ENCODE results near the gene LRRC26.

The LRRC26 gene

GRCh38 chr9:137147091-137147792 lies 22.6 kb downstream of the LRRC26 start:
- no peak for TF ChIP-seq CTCF (IDR thresholded peaks at IDR 0.05; ENCODE audit: insufficient read depth, missing control alignments)
- DNase-seq (ENCODE audit: insufficient read length, low spot score): no peak
- no peak for FAIRE-seq

- FAIRE-seq (no peak), DNase-seq (ENCODE audit: insufficient read length, low spot score) (no peak)
- no peak for TF ChIP-seq CTCF (IDR thresholded peaks at IDR 0.05; ENCODE audit: insufficient read depth, missing control alignments)
Measured at GRCh38 chr9:137146527-137146918, 23.3 kb downstream of the LRRC26 start.

GRCh38 chr9:137145731-137146526 lies 23.9 kb downstream of the LRRC26 start:
- FAIRE-seq: no peak
- TF ChIP-seq CTCF (IDR thresholded peaks at IDR 0.05; ENCODE audit: insufficient read depth, missing control alignments): no peak
- no peak for DNase-seq (ENCODE audit: insufficient read length, low spot score)

GRCh38 chr9:137143459-137143858 lies 26.4 kb downstream of the LRRC26 start:
- DNase-seq (ENCODE audit: insufficient read length, low spot score) (no peak), FAIRE-seq (no peak)
- TF ChIP-seq CTCF (IDR thresholded peaks at IDR 0.05; ENCODE audit: insufficient read depth, missing control alignments): no peak

GRCh38 chr9:137141976-137142936 lies 27.6 kb downstream of the LRRC26 start:
- FAIRE-seq: no peak
- no peak for TF ChIP-seq CTCF (IDR thresholded peaks at IDR 0.05; ENCODE audit: insufficient read depth, missing control alignments)
- DNase-seq (ENCODE audit: insufficient read length, low spot score): no peak

- no peak for FAIRE-seq
- DNase-seq (ENCODE audit: insufficient read length, low spot score): no peak
- no peak for TF ChIP-seq CTCF (IDR thresholded peaks at IDR 0.05; ENCODE audit: insufficient read depth, missing control alignments)
Measured at GRCh38 chr9:137141050-137141810, 28.6 kb downstream of the LRRC26 start.
